Right atrium auricular region (tissue), 2 donors: ENCODE data around the gene PPP6R2. TPM values are rescaled to one million over a fixed set of nuclear protein-coding genes. Genes with fewer than 3 reads are reported as not detected.

Experiments used
- DNase-seq: peaks from one replicate; pipeline ENCODE4 v3.0.0-alpha.2; 2019; ENCODE audit warnings: low spot score
- H3K27ac ChIP-seq, 2 donors: fragments of 200-600 bp; sonication (generic); 1 replicate in 1 of 2; 2 replicates in 1 of 2; pipeline ENCODE4 v1.5.1; 2016 to 2019
- H3K27me3 ChIP-seq, 2 donors: fragments of 200-600 bp; sonication (generic); one replicate each; pipeline versions ENCODE4 v1.5.1 to v1.6.0; 2017 to 2019
- H3K36me3 ChIP-seq: fragments of 200-600 bp; sonication (generic); one replicate; pipeline ENCODE4 v1.5.1; 2016
- H3K4me1 ChIP-seq, 2 donors: fragments of 200-600 bp; sonication (generic); one replicate each; pipeline versions ENCODE4 v1.5.1 to v1.6.0; 2017 to 2019
- H3K4me3 ChIP-seq, 2 donors: fragments of 200-600 bp; sonication (generic); 1 replicate in 1 of 2; 2 replicates in 1 of 2; pipeline ENCODE4 v1.5.1; 2017 to 2019; ENCODE audit warnings: mild to moderate bottlenecking in 1 of 2, moderate library complexity in 1 of 2
- H3K9me3 ChIP-seq, 2 donors: fragments of 200-600 bp; sonication (generic); one replicate each; pipeline ENCODE4 v1.5.1; 2019
- total RNA-seq, 2 donors: library from RNA; depleted of rRNA; stranded (reverse); fragments of >200 nt; gene quantifications; one replicate each; pipeline ENCODE4 v1.1.0, GENCODE V29; 2016
- TF ChIP-seq, protein P1 (sequence below), 2 donors: fragments of 200-600 bp; sonication (generic); IDR thresholded peaks; one replicate each; pipeline ENCODE4 v1.5.1; 2019; ENCODE audit warnings: antibody characterized with exemption in 2 of 2

PPP6R2 gene
- total RNA-seq, 2 donors from 2014 or later: 45.2 to 54.8 TPM

DNA sequence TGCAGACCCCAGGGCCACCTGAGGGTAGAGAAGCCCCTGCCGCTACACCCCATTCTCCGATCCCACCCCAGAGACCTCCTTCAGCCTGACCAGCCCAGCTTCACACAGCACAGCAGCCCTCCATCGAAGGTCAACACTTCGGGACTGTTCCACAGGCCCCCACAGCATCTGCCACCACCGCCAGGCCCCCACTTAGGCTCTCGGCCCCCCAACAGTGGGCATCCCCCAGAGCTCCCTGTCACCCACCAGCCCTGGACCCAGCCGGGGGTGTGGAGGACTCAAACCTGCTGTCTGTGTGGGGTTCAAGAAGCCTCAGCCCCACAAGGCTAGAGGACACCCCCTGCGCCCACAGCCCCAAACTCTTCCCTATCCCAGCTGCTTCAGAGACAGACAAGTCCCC lies 125.5 kb downstream of the PPP6R2 start:
- Histone ChIP-seq H3K9me3 (no peaks in the 10 kb centered on the region), H3K27ac (no peak overlapping the region), H3K4me1 (peaks cover 0 to 55% of the 10 kb centered on the region in 2 donors)

DNA sequence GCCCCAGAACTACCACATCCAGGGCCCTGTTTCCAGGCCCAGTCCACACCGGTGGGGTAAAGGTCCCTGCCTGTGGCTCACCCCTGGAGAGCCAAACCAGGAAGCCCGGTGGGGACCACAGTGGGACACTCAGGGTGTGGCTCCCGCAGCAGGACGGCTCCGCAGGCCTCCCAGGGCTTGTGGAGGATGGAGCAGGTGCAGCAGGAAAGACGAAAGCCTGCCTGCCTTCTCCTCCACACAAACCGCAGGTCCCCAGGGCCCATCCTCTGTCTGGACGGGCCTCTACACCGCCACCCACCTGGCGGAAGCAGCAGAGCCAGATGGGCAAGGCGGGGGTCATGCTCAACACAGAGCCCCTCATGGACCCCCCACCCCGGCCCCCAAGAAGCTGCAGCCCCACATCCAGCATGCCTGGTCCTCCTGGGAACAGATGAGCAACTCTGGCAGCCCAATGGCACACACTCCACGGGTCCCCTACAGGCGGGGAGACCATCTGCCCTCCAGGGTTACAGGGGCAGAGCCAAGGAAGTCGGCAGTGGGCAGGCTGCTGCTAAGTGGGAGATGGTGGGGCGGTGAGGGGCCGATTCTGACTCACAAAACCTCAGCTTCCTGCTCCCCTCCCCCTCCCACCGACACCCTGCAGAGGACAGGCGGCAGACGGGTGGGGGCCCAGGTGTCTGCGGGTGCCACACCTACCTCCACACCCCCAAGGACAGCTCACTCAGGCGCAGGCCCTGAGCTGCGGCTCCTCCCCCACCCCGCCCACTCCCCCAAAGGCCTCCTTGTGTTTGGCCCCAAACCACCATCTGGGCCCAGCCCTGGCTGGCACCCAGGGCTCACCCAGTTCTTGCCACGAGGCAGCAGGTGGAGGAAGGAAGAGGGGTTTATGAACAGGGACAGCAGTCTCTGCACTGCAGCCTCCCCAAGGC lies 126.5 kb downstream of the PPP6R2 start:
- Histone ChIP-seq H3K27ac (no peak overlapping the region), H3K4me3 (no peak overlapping the region), H3K4me1 (peaks cover 0 to 61% of the 10 kb centered on the region in 2 donors), H3K27me3 (no peaks in the 10 kb centered on the region), H3K36me3 (peaks cover 29% of the 10 kb centered on the region), H3K9me3 (no peaks in the 10 kb centered on the region)
- no peak for DNase-seq
- TF ChIP-seq, protein P1, sequence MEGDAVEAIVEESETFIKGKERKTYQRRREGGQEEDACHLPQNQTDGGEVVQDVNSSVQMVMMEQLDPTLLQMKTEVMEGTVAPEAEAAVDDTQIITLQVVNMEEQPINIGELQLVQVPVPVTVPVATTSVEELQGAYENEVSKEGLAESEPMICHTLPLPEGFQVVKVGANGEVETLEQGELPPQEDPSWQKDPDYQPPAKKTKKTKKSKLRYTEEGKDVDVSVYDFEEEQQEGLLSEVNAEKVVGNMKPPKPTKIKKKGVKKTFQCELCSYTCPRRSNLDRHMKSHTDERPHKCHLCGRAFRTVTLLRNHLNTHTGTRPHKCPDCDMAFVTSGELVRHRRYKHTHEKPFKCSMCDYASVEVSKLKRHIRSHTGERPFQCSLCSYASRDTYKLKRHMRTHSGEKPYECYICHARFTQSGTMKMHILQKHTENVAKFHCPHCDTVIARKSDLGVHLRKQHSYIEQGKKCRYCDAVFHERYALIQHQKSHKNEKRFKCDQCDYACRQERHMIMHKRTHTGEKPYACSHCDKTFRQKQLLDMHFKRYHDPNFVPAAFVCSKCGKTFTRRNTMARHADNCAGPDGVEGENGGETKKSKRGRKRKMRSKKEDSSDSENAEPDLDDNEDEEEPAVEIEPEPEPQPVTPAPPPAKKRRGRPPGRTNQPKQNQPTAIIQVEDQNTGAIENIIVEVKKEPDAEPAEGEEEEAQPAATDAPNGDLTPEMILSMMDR (IDR thresholded peaks at IDR 0.05): no peak

More for the DNA sequence above, 125.5 kb downstream of the PPP6R2 start:
- peaks cover 39% of the 10 kb centered on the region for H3K36me3 ChIP-seq
- no peaks in the 10 kb centered on the region for H3K27me3 ChIP-seq
- TF ChIP-seq, protein P1 (IDR thresholded peaks at IDR 0.05): no peak
- H3K4me3 ChIP-seq: no peak overlapping the region
- no peak for DNase-seq

DNA sequence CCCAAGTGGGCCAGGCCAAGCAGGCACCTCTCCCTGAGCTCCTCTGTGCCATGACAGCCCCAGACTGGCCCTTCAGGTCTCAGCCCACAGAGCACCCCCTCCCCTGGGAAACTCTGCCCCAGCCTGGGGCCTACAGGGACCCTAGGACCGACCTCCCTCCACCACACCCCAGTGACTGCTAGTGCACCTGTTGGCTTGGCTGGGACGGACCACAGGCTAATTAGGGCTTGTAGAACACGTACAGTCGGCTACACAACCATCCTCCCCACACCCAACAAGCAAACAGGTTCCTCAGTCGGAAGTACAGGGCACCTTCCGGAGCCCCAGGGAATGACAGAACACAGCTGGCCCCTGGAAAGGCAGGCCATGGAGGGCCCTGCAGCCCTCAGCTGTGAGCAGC lies 127.4 kb downstream of the PPP6R2 start:
- H3K27me3 ChIP-seq: no peaks in the 10 kb centered on the region
- H3K27ac ChIP-seq: no peak overlapping the region
- no peak for DNase-seq
- H3K9me3 ChIP-seq: no peaks in the 10 kb centered on the region
- peaks cover 21% of the 10 kb centered on the region for H3K36me3 ChIP-seq
- peaks cover 0 to 65% of the 10 kb centered on the region in 2 donors for H3K4me1 ChIP-seq
- TF ChIP-seq, protein P1 (IDR thresholded peaks at IDR 0.05): no peak
- H3K4me3 ChIP-seq: no peak overlapping the region

DNA sequence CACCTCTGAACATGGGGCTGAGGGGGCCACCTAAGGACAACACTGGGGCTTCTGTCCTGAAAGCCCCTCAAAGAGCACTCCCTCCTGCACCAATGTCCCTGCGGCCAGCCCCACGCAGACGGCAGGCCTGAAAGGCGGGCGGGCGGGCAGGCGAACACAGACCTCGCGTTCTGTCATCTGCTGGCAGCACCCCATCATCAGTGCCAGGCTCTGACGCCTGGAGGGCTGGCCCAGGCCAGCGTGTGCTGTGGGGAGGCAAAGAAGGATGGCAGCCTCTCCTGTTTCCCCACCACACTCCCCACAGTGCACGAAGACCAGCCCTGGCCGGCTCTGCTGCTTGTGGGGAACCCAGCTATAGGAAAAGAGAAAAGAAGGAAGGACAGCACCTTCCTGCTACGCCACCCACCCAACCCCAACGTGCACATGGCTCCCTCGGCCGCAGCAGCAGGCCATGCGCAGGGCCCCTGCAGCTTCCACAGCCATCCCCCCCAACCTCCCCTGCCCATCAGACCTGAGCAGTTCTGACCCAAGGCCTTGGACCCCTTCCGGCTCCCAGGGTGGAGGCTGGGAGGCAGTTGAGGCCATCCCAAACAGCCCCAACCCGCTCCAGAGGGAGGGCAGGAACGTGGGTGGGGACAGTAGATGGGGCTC lies 128.2 kb downstream of the PPP6R2 start:
- DNase-seq: no peak
- no peak overlapping the region for H3K4me3 ChIP-seq
- H3K27me3 ChIP-seq: no peaks in the 10 kb centered on the region
- peaks cover 0 to 65% of the 10 kb centered on the region in 2 donors for H3K4me1 ChIP-seq
- H3K36me3 ChIP-seq: peaks cover 12% of the 10 kb centered on the region
- H3K27ac ChIP-seq: no peak overlapping the region
- TF ChIP-seq, protein P1 (IDR thresholded peaks at IDR 0.05): no peak
- H3K9me3 ChIP-seq: no peaks in the 10 kb centered on the region

DNA sequence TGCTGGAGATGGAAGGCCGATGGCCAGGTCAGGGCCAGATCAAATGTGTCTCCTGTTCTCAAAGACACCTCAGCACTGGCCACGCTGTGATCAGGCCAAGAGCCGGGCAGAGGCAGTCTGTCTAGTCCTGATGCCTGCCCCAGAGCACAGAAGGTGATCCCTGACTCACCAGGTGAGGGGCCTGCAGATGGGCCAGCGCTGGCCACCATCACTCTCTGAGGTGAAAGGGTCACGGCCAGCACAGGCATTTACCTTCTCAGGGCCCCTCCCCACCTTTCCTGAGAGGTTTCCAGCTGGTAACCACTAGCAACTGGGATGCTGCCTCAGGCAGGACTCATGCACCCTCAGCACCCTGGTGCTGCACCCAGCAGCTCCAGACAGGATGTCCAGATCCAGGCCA lies 128.8 kb downstream of the PPP6R2 start:
- peaks cover 6% of the 10 kb centered on the region for H3K36me3 ChIP-seq
- peaks cover 0 to 65% of the 10 kb centered on the region in 2 donors for H3K4me1 ChIP-seq
- no peak for DNase-seq
- H3K4me3 ChIP-seq: no peak overlapping the region
- H3K27me3 ChIP-seq: no peaks in the 10 kb centered on the region
- no peaks in the 10 kb centered on the region for H3K9me3 ChIP-seq
- H3K27ac ChIP-seq: no peak overlapping the region
- TF ChIP-seq, protein P1 (IDR thresholded peaks at IDR 0.05): no peak
